Measurements from ENCODE around the gene SPCS3.

DNA sequence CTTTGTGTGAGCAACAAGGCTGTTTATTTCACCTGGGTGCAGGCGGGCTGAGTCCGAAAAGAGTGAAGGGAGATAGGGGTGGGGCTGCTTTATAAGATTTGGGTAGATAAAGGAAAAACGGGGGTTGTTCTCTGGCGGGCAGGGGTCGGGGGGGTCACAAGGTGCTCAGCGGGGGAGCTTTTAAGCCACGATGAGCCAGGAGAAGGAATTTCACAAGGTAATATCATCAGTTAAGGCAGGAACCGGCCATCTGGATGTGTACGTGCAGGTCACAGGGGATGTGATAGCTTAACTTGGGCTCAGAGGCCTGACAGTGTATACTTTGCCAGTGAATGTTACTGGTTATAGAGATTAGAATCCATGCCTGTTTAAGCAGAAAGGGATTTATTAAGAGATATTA lies 19.7 kb upstream of the SPCS3 start:
- no peak for TF ChIP-seq CTCF (IDR thresholded peaks at IDR 0.05; ENCODE audit: low read depth, low read length)
- TF ChIP-seq POLR2A (IDR thresholded peaks at IDR 0.05; ENCODE audit: extremely low read depth, insufficient read length) = no peak
- TF ChIP-seq, protein P1, sequence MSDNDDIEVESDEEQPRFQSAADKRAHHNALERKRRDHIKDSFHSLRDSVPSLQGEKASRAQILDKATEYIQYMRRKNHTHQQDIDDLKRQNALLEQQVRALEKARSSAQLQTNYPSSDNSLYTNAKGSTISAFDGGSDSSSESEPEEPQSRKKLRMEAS (IDR thresholded peaks at IDR 0.05; ENCODE audit: low read depth, low read length) = no peak
